HepG2 (cell line): Measurements from ENCODE around the gene RCN1. TPM values are rescaled to one million over a fixed set of nuclear protein-coding genes. Genes with fewer than 3 reads are reported as not detected.

Experiments used
- ATAC-seq: fragments of 200-7000 bp; cut with Tn5 transposase; 3 replicates; pipeline ENCODE4 v1.9.1; 2020; ENCODE audit warnings: mild to moderate bottlenecking, moderate library complexity
- BruUV-seq: library from RNA; stranded (reverse); fragments of 400-500 nt; replicated peaks from 2 replicates; lab custom pipeline; 2021; lab: Mats Ljungman, UMichigan
- CTCF ChIA-PET: fragments of 300-600 bp; formaldehyde crosslinking; extraction: SDS; loops from one replicate; lab custom pipeline; 2021; ENCODE audit warnings: low total read pairs, inconsistent platforms, low intra/inter-chr PET ratio; lab: Yijun Ruan, JAX
- POLR2A ChIA-PET: fragments of 350-600 bp; sonication (Branson Sonifier 250); formaldehyde crosslinking; loops from one replicate; lab custom pipeline; 2020; ENCODE audit warnings: antibody characterized with exemption, inconsistent platforms; lab: Yijun Ruan, JAX
- DNase-seq: peaks from one replicate; pipeline ENCODE4 v3.0.0-alpha.2; 2015; ENCODE audit warnings: low spot score
- FAIRE-seq: peaks from 3 replicates; lab custom pipeline; 2011; peaks lifted over from hg19 to GRCh38; lab: Jason Lieb, UNC
- H2AFZ ChIP-seq: one replicate; pipeline ENCODE4 v1.6.1; 2011; ENCODE audit warnings: low read length, inconsistent platforms
- H3K27ac ChIP-seq: fragments of 300-600 bp; 3 replicates; pipeline ENCODE4 v1.8.0; 2011; ENCODE audit warnings: mixed run types, mild to moderate bottlenecking, mixed read lengths, low read length, inconsistent platforms; ENCODE audit not compliant: insufficient read depth; ENCODE audit errors: extremely low read length
- H3K27me3 ChIP-seq, 2 experiments: fragments of 200-600 bp in 1 of 2; 2 replicates in 1 of 2; 3 replicates in 1 of 2; pipeline versions ENCODE4 v1.6.0 to v1.8.0; 2011; ENCODE audit warnings: low read length in 2 of 2, mild to moderate bottlenecking in 2 of 2, moderate library complexity in 2 of 2, inconsistent platforms in 1 of 2; ENCODE audit not compliant: insufficient read depth in 2 of 2, control insufficient read depth in 1 of 2
- H3K36me3 ChIP-seq, 2 experiments: fragments of 200-600 bp in 1 of 2; replicated peaks in 1 of 2; 2 replicates in 1 of 2; 3 replicates in 1 of 2; pipeline versions ENCODE4 v1.5.1 to v1.8.0; 2011; ENCODE audit warnings: low read length in 2 of 2, inconsistent platforms in 1 of 2; ENCODE audit not compliant: insufficient read depth in 2 of 2, control insufficient read depth in 1 of 2
- H3K4me1 ChIP-seq: 2 replicates; pipeline ENCODE4 v1.5.1; 2012; ENCODE audit warnings: low read length, inconsistent platforms; ENCODE audit not compliant: insufficient read depth
- H3K4me2 ChIP-seq: 2 replicates; pipeline ENCODE4 v1.6.0; 2011; ENCODE audit warnings: low read depth, low read length, inconsistent platforms
- H3K4me3 ChIP-seq, 3 experiments: fragments of 200-600 bp in 1 of 3; sonication (generic), shearing (Covaris generic) in 1 of 3; replicated peaks in 1 of 3; 2 replicates each; pipeline ENCODE4 v1.5.1; 2011 to 2016; ENCODE audit warnings: low read length in 3 of 3, inconsistent platforms in 2 of 3, low read depth in 2 of 3, mild to moderate bottlenecking in 2 of 3, control low read depth in 1 of 3, mixed read lengths in 1 of 3; ENCODE audit not compliant: insufficient read depth in 1 of 3
- H3K79me2 ChIP-seq: one replicate; pipeline ENCODE4 v1.6.1; 2011; ENCODE audit warnings: low read length, inconsistent platforms; ENCODE audit not compliant: insufficient read depth
- H3K9ac ChIP-seq: 2 replicates; pipeline ENCODE4 v1.6.0; 2011; ENCODE audit warnings: mild to moderate bottlenecking, low read depth, low read length, inconsistent platforms; ENCODE audit not compliant: insufficient read depth
- H3K9me3 ChIP-seq: 2 replicates; pipeline ENCODE4 v1.5.1; 2012; ENCODE audit warnings: mild to moderate bottlenecking, low read length
- H4K20me1 ChIP-seq: 2 replicates; pipeline ENCODE4 v1.6.0; 2011; ENCODE audit warnings: inconsistent platforms, mild to moderate bottlenecking, low read length, moderate library complexity; ENCODE audit not compliant: insufficient read depth
- ADNP ChIP-seq: sonication (generic); formaldehyde crosslinking; IDR thresholded peaks from 2 replicates; pipeline ENCODE4 v1.4.0; 2020; ENCODE audit warnings: missing genetic modification reagents
- ASH2L ChIP-seq: fragments of 300-600, 200-600 bp; sonication (generic); IDR thresholded peaks from 2 replicates; pipeline ENCODE4 v1.7.0; 2017; ENCODE audit warnings: low read depth, mild to moderate bottlenecking, moderate library complexity, mixed read lengths, low read length; ENCODE audit not compliant: insufficient read length
- HHEX ChIP-seq: IDR thresholded peaks from 2 replicates; pipeline ENCODE4 v1.6.1; 2016; ENCODE audit warnings: control low read depth
- MBD4 ChIP-seq: IDR thresholded peaks from 2 replicates; pipeline ENCODE4 v1.6.1; 2012; ENCODE audit warnings: low read length, inconsistent platforms, borderline replicate concordance
- PLRG1 ChIP-seq: fragments of 450-650 bp; conservative IDR thresholded peaks from 2 replicates; pipeline ENCODE4 v1.6.1; 2016
- SAP130 ChIP-seq: IDR thresholded peaks from 2 replicates; pipeline ENCODE4 v1.6.1; 2016; ENCODE audit warnings: low read depth
- ZNF430 ChIP-seq: sonication (generic); formaldehyde crosslinking; IDR thresholded peaks from 2 replicates; pipeline ENCODE4 v1.9.0; 2021; ENCODE audit warnings: mild to moderate bottlenecking, missing genetic modification reagents
- WGBS: methylation state at CpG from one replicate; pipeline ENCODE4 v1.1.6; 2017; ENCODE audit warnings: low lambda C conversion rate; 5-methylcytosine and 5-hydroxymethylcytosine counted together
- in situ Hi-C: cut with HindIII; loops from 2 replicates; pipeline ENCODE4 v1.10.0; 2017; ENCODE audit warnings: low pct_unique_long_range_greater_than_20kb; ENCODE audit not compliant: extremely low pct_ligation_motif_present
- intact Hi-C: fragments of 100-400 bp; cut with micrococcal nuclease; formaldehyde crosslinking; loops from one replicate; pipeline ENCODE4 v1.10.0; 2022; ENCODE audit not compliant: unreplicated experiment
- polyA plus RNA-seq, 8 experiments: library from polyadenylated mRNA; depleted of rRNA in 3 of 8; stranded (reverse) in 7 of 8; unstranded in 1 of 8; fragments of >200 nt; fragmentation: Illumina TruSeq in 4 of 8; extraction: Trizol in 4 of 8; gene quantifications; 2 replicates each; pipeline versions ENCODE4 v1.2.1 to v1.2.3, GENCODE V29; 2011 to 2016; ENCODE audit warnings: low read depth in 4 of 8, missing spikeins in 1 of 8, mixed read lengths in 1 of 8; ENCODE audit not compliant: insufficient read depth in 1 of 8
- total RNA-seq, 5 experiments: library from RNA; depleted of rRNA; stranded (reverse); fragments of >200 nt; fragmentation: Illumina TruSeq; extraction: Trizol; gene quantifications; 2 replicates each; pipeline ENCODE4 v1.2.3, GENCODE V29; 2016; ENCODE audit warnings: low read depth in 1 of 5
- TF ChIP-seq, protein P1 (sequence below): fragments of 450-650 bp; IDR thresholded peaks from 2 replicates; pipeline ENCODE4 v1.6.1; 2016

RCN1 gene
- total and polyA plus RNA-seq, 2 of the 13 experiments (the other 11 are each of a cell fraction or from before 2014, with no cell fraction given): 22.0 to 28.5 TPM

DNA sequence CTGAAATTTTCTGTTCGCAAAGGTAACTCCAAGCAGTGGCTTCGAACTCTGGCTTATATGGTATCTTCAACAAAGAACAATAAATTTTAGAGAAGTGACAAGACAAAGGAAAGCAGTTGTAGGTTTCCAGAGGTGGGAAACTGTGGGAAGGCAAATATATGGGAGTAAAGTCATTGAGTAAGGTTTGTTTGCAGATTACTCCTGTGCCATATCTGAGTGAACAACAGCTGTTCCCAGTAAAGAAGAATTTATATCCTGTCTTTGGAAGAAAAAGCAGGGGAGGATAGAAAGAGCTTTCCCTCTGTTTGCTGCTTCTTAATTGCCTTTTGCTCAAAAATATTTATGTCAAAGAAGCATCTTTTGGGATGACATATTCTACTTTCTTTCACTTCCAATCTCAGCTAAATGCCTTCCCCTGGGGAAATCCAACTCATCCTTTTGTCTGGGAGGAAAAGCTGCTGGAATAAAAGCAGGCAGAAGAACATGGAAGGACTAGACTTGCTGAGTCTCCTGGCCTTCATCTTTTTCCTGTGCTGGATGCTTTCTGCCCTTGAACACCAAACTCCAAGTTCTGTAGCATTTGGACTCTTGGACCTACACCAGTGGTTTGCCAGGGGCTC is 10.4 kb upstream of the RCN1 start (continued):
- no peak for TF ChIP-seq MBD4
- no peak for TF ChIP-seq ASH2L
- no peak for TF ChIP-seq SAP130 (CRISPR knock-in tag)
- no peak for TF ChIP-seq PLRG1

DNA sequence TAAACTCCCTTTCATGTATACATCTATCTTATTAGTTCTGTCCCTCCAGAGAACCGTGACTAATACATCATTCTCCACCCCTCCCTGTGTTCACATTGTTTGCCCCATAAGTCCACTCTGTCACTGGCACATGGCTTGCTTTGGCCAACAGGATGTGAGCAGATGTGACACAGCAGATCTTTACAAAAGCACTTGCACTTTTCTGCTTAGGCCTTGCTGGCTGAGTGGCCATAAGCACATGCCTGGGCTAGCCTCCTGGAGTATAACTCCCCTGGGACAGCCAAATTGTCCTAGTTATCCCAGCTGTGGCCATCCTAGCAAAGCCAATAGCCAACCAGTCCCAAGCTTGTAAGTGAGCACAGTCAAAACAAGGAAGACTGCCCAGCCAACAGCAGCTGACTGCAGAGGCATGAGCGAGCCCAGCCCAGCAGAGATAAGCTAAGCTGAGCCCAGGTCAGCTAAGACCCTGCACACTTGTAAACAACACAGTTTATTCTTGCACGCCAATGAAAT is 9.7 kb upstream of the RCN1 start:
- WGBS: 13% methylated on average over 3 of the region's 3 CpGs
- no peak overlapping the region for H3K9ac ChIP-seq
- no peak for FAIRE-seq
- TF ChIP-seq ZNF430 (no peak), HHEX (CRISPR knock-in tag) (no peak), ADNP (CRISPR knock-in tag) (no peak)
- TF ChIP-seq, protein P1, sequence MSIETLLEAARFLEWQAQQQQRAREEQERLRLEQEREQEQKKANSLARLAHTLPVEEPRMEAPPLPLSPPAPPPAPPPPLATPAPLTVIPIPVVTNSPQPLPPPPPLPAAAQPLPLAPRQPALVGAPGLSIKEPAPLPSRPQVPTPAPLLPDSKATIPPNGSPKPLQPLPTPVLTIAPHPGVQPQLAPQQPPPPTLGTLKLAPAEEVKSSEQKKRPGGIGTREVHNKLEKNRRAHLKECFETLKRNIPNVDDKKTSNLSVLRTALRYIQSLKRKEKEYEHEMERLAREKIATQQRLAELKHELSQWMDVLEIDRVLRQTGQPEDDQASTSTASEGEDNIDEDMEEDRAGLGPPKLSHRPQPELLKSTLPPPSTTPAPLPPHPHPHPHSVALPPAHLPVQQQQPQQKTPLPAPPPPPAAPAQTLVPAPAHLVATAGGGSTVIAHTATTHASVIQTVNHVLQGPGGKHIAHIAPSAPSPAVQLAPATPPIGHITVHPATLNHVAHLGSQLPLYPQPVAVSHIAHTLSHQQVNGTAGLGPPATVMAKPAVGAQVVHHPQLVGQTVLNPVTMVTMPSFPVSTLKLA: peak; percentile 36; the same call in 1 of the 2 replicates
- TF ChIP-seq, all 625 proteins: peak for 1
- H3K4me3 ChIP-seq: no peak overlapping the region
- no peaks in the 10 kb centered on the region for H3K36me3 ChIP-seq
- no TSS peak for BruUV-seq
- H3K27ac ChIP-seq: no peak overlapping the region
- no peaks in the 10 kb centered on the region for H3K9me3 ChIP-seq
- intact Hi-C loops (no loop called here), in situ Hi-C loops (no loop called here)
- peaks cover 0 to 34% of the 10 kb centered on the region in 2 experiments; a peak in 3 of 5 replicates for H3K27me3 ChIP-seq
- no peaks in the 10 kb centered on the region for H4K20me1 ChIP-seq
- ChIA-PET CTCF (no interaction called here), POLR2A (no interaction called here)
- ATAC-seq (no peak), DNase-seq (peak; percentile 13)
- H2AFZ ChIP-seq: no peak overlapping the region
- H3K4me1 ChIP-seq: no peaks in the 10 kb centered on the region
- no peaks in the 10 kb centered on the region for H3K79me2 ChIP-seq
- no peak overlapping the region for H3K4me2 ChIP-seq
